DOHH2 (cell line): ENCODE measurements around the gene SUSD1.

Experiments
- EZH2phosphoT487 ChIP-seq: fragments of 200-600 bp; sonication (generic); IDR thresholded peaks from 2 replicates; pipeline ENCODE4 v1.6.1; 2017; ENCODE audit warnings: borderline replicate concordance, mild to moderate bottlenecking, antibody characterized with exemption, low read length, moderate library complexity, mixed read lengths
- TF ChIP-seq, protein P1 (sequence below): fragments of 200-600 bp; sonication (generic); IDR thresholded peaks from one replicate; pipeline ENCODE4 v1.5.1; 2014; ENCODE audit warnings: antibody characterized with exemption, mild to moderate bottlenecking, low read depth, low read length; ENCODE audit not compliant: poor library complexity, severe bottlenecking

DNA sequence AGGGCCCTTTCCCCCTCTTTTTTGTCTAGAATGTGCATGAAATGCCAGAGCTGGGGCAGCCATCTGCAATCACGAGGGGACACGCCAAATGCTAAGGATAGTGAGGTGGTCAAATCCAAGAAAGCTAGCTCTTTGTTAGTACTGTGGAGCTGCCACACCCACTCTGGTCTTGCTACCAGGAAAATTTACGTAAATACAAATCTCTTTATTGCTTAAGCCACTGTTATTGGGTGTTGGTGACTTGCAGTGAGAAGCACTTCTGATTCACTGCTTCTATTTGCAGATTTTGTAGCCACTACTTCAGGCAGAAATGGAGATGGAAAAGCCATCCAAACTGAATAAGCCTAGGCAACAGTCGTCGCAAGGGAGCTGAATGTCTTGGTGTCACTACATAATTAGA is 25.6 kb upstream of the SUSD1 start:
- TF ChIP-seq, protein P1, sequence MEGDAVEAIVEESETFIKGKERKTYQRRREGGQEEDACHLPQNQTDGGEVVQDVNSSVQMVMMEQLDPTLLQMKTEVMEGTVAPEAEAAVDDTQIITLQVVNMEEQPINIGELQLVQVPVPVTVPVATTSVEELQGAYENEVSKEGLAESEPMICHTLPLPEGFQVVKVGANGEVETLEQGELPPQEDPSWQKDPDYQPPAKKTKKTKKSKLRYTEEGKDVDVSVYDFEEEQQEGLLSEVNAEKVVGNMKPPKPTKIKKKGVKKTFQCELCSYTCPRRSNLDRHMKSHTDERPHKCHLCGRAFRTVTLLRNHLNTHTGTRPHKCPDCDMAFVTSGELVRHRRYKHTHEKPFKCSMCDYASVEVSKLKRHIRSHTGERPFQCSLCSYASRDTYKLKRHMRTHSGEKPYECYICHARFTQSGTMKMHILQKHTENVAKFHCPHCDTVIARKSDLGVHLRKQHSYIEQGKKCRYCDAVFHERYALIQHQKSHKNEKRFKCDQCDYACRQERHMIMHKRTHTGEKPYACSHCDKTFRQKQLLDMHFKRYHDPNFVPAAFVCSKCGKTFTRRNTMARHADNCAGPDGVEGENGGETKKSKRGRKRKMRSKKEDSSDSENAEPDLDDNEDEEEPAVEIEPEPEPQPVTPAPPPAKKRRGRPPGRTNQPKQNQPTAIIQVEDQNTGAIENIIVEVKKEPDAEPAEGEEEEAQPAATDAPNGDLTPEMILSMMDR = no peak
- no peak for TF ChIP-seq EZH2phosphoT487
